Measurements from ENCODE around the gene LARP1B.

DNA sequence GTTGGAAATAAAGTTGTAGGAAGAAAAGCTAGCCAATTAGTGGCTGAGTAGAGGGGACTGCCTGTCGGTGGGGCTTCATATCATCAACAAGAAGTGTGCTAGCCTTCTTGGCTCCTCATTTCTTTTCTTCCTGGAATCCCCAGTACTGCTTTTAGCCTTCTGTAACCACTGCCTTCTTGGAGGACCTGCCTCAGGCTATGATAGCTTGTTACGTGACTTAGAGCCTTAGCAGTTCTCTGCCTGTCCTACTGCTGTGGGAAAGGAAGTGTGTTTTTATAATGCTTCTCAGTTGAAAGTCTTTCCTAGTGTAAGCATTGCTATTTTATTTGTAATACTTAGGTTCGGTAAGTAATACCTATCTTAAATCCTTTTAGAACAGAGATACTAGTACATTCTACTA lies 61.9 kb downstream of the LARP1B start:
- TF ChIP-seq SMC3 (conservative IDR thresholded peaks at IDR 0.05; ENCODE audit: poor library complexity) (no peak), CTCF (IDR thresholded peaks at IDR 0.05; ENCODE audit: poor library complexity, severe bottlenecking) (no peak), POLR2AphosphoS5 (IDR thresholded peaks at IDR 0.05) (no peak), EZH2 (IDR thresholded peaks at IDR 0.05; ENCODE audit: borderline replicate concordance, insufficient read depth, low read length, poor library complexity, severe bottlenecking) (no peak)
